ENCODE data around the gene KDM4C. TPM values are rescaled to one million over a fixed set of nuclear protein-coding genes. Genes with fewer than 3 reads are reported as not detected.

The KDM4C gene
- total RNA-seq, 2 donors from 2014 or later: 26.1 to 47.8 TPM

DNA sequence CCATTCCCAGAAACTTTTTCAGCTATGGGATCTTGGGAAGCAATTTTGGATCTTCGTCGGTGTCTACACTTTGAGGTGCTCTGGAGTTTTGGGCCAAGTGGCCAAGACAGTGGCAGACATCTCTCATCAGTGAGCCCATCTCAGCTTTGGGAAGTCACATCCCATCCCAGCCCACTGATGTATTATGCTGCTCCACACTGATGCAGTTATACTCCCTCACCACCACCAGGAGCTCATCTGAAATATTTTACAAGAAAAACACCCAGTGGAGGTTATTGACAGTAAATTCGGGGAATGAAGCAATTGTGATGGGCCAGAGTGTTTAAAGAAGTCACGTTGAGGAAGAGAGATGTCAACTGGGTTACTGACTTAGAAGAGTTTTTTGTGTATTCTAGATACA lies 378.0 kb downstream of the KDM4C start:
- Histone ChIP-seq H3K4me1 (ENCODE audit: control insufficient read depth in 1 of 2, low read depth in 2 of 2) (no peaks in the 10 kb centered on the region), H3K27ac (no peak overlapping the region), H3K36me3 (peaks cover 4% of the 10 kb centered on the region), H3K9me3 (no peaks in the 10 kb centered on the region), H3K27me3 (replicated peaks; ENCODE audit: insufficient read depth) (no peaks in the 10 kb centered on the region), H3K4me3 (no peak overlapping the region)
- ATAC-seq (ENCODE audit: insufficient number of reproducible peaks, low FRiP score, low read depth) (no peak), DNase-seq (ENCODE audit: low spot score) (no peak)
- no peak for TF ChIP-seq CTCF (IDR thresholded peaks at IDR 0.05)

DNA sequence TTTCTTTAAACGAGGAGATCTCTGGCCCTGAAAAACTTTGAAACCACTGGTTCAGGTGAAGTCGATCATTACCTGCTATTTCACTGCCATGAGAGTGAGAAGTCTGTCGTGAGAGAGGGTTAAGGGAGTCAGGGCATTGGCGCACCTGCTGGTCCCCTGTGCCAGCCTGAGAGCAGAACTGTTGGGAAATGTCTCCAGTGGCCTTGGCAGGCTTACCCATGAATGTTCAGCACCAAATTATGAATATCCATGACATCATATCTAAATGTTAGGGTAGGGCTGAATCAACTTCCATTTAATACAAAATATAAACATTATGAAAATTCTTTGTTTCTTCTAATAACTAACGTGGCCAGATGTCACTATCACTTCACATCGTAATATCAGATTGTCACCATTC lies 379.3 kb downstream of the KDM4C start:
- H3K27ac ChIP-seq: no peak overlapping the region
- H3K9me3 ChIP-seq: no peaks in the 10 kb centered on the region
- no peak for TF ChIP-seq CTCF (IDR thresholded peaks at IDR 0.05)
- H3K4me1 ChIP-seq (ENCODE audit: control insufficient read depth in 1 of 2, low read depth in 2 of 2): no peaks in the 10 kb centered on the region
- no peak for ATAC-seq (ENCODE audit: insufficient number of reproducible peaks, low FRiP score, low read depth)
- no peak overlapping the region for H3K4me3 ChIP-seq
- H3K36me3 ChIP-seq: peaks cover 2% of the 10 kb centered on the region
- no peaks in the 10 kb centered on the region for H3K27me3 ChIP-seq (replicated peaks; ENCODE audit: insufficient read depth)
- no peak for DNase-seq (ENCODE audit: low spot score)

DNA sequence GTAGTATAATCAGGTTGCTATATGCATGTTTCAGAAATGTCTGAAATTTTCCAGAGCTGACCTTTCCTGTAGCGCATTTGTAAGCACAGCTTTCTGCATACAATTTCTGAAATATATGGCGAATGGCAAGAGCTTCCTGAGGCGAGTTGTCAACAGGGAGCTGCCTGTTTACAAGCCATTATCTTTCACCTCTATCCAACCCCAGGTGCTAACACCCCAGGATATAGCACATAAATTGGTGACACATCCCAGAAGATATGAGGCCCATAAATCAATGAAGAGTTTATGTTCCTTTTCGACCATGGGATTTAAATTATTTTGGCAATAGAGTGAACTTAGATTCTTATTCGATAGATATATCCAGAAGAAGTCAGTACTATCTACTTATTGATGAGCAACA lies 379.8 kb downstream of the KDM4C start:
- DNase-seq (ENCODE audit: low spot score) (no peak), ATAC-seq (ENCODE audit: insufficient number of reproducible peaks, low FRiP score, low read depth) (no peak)
- H3K4me1 ChIP-seq (ENCODE audit: control insufficient read depth in 1 of 2, low read depth in 2 of 2): no peaks in the 10 kb centered on the region
- no peak overlapping the region for H3K27ac ChIP-seq
- TF ChIP-seq CTCF (IDR thresholded peaks at IDR 0.05): no peak
- H3K36me3 ChIP-seq: no peaks in the 10 kb centered on the region
- no peaks in the 10 kb centered on the region for H3K9me3 ChIP-seq
- no peak overlapping the region for H3K4me3 ChIP-seq
- H3K27me3 ChIP-seq (replicated peaks; ENCODE audit: insufficient read depth): no peaks in the 10 kb centered on the region

- DNase-seq (ENCODE audit: low spot score) (no peak), ATAC-seq (ENCODE audit: insufficient number of reproducible peaks, low FRiP score, low read depth) (no peak)
- H3K27me3 ChIP-seq (replicated peaks; ENCODE audit: insufficient read depth): no peaks in the 10 kb centered on the region
- no peak for TF ChIP-seq CTCF (IDR thresholded peaks at IDR 0.05)
- no peaks in the 10 kb centered on the region for H3K36me3 ChIP-seq
- no peaks in the 10 kb centered on the region for H3K9me3 ChIP-seq
- no peak overlapping the region for H3K27ac ChIP-seq
- no peak overlapping the region for H3K4me3 ChIP-seq
- no peaks in the 10 kb centered on the region for H3K4me1 ChIP-seq (ENCODE audit: control insufficient read depth in 1 of 2, low read depth in 2 of 2)
Observed at GRCh38 chr9:7139886-7140285, 382.1 kb downstream of the KDM4C start.

GRCh38 chr9:7140401-7140800 lies 382.6 kb downstream of the KDM4C start:
- Histone ChIP-seq H3K27ac (no peak overlapping the region), H3K4me3 (no peak overlapping the region), H3K9me3 (no peaks in the 10 kb centered on the region), H3K36me3 (no peaks in the 10 kb centered on the region), H3K4me1 (ENCODE audit: control insufficient read depth in 1 of 2, low read depth in 2 of 2) (no peaks in the 10 kb centered on the region), H3K27me3 (replicated peaks; ENCODE audit: insufficient read depth) (no peaks in the 10 kb centered on the region)
- no peak for ATAC-seq (ENCODE audit: insufficient number of reproducible peaks, low FRiP score, low read depth)
- DNase-seq (ENCODE audit: low spot score): no peak
- TF ChIP-seq CTCF (IDR thresholded peaks at IDR 0.05): no peak

Data from thoracic aorta (tissue), 2 donors.